H9 (cell line): ENCODE results near the gene CC2D2B. TPM values are rescaled to one million over a fixed set of nuclear protein-coding genes. Genes with fewer than 3 reads are reported as not detected.
"Not testable (repeated sequence)": the region's sequence is repeated elsewhere in the genome, so short reads cannot be mapped to it uniquely, and the experiment has no call there.

ENCODE experiments used
- DNase-seq: peaks from one replicate; pipeline ENCODE4 v3.0.0-alpha.2; 2017
- H2AFZ ChIP-seq: one replicate; pipeline ENCODE4 v1.6.1; 2013; ENCODE audit warnings: mild to moderate bottlenecking, low read length, control low read depth, moderate library complexity
- H2AK5ac ChIP-seq: 2 replicates; pipeline ENCODE4 v1.6.1; 2013; ENCODE audit warnings: low read length, control low read depth, mixed read lengths; ENCODE audit not compliant: insufficient read length
- H2BK120ac ChIP-seq: one replicate; pipeline ENCODE4 v1.6.1; 2013; ENCODE audit warnings: low read depth, mild to moderate bottlenecking, low read length, control low read depth, inconsistent platforms; ENCODE audit not compliant: poor library complexity, severe bottlenecking
- H2BK12ac ChIP-seq: 2 replicates; pipeline ENCODE4 v1.6.1; 2013; ENCODE audit warnings: low read length, control low read depth, mixed read lengths, low read depth; ENCODE audit not compliant: insufficient read length
- H2BK15ac ChIP-seq: 2 replicates; pipeline ENCODE4 v1.6.1; 2013; ENCODE audit warnings: low read depth, low read length, control low read depth
- H2BK20ac ChIP-seq: one replicate; pipeline ENCODE4 v1.6.1; 2013; ENCODE audit warnings: low read depth, mild to moderate bottlenecking, low read length, control low read depth, inconsistent platforms; ENCODE audit not compliant: poor library complexity, severe bottlenecking
- H2BK5ac ChIP-seq: 2 replicates; pipeline ENCODE4 v1.6.1; 2013; ENCODE audit warnings: low read length, control low read depth, mixed read lengths; ENCODE audit not compliant: insufficient read length
- H3K14ac ChIP-seq: 2 replicates; pipeline ENCODE4 v1.6.1; 2013; ENCODE audit warnings: low read length, control low read depth; ENCODE audit not compliant: insufficient read depth
- H3K18ac ChIP-seq: 2 replicates; pipeline ENCODE4 v1.6.1; 2013; ENCODE audit warnings: low read depth, mild to moderate bottlenecking, mixed read lengths, low read length, control low read depth; ENCODE audit not compliant: insufficient read length
- H3K23ac ChIP-seq: 2 replicates; pipeline ENCODE4 v1.6.1; 2013; ENCODE audit warnings: low read length, control low read depth, mixed read lengths, low read depth; ENCODE audit not compliant: insufficient read length
- H3K23me2 ChIP-seq: 2 replicates; pipeline ENCODE4 v1.6.1; 2013; ENCODE audit warnings: low read depth, mild to moderate bottlenecking, mixed read lengths, low read length, control low read depth; ENCODE audit not compliant: insufficient read length, poor library complexity, severe bottlenecking
- H3K27ac ChIP-seq: 2 replicates; pipeline ENCODE4 v1.5.1; 2013; ENCODE audit warnings: low read length, control low read depth, mixed read lengths, low read depth; ENCODE audit not compliant: insufficient read length
- H3K27me3 ChIP-seq: 2 replicates; pipeline ENCODE4 v1.6.1; 2013; ENCODE audit warnings: low read length, control low read depth, inconsistent platforms; ENCODE audit not compliant: insufficient read depth
- H3K4ac ChIP-seq: 2 replicates; pipeline ENCODE4 v1.6.1; 2013; ENCODE audit warnings: low read depth, mild to moderate bottlenecking, control low read depth, inconsistent platforms, low read length, moderate library complexity
- H3K4me1 ChIP-seq: 2 replicates; pipeline ENCODE4 v1.6.1; 2013; ENCODE audit warnings: low read length, control low read depth, inconsistent platforms; ENCODE audit not compliant: insufficient read depth
- H3K4me2 ChIP-seq: 2 replicates; pipeline ENCODE4 v1.6.1; 2013; ENCODE audit warnings: low read length, control low read depth, mixed read lengths; ENCODE audit not compliant: insufficient read length, insufficient read depth
- H3K56ac ChIP-seq: 2 replicates; pipeline ENCODE4 v1.6.1; 2013; ENCODE audit warnings: low read depth, mild to moderate bottlenecking, mixed read lengths, low read length, control low read depth; ENCODE audit not compliant: insufficient read length
- H3K79me1 ChIP-seq: 2 replicates; pipeline ENCODE4 v1.6.1; 2013; ENCODE audit warnings: low read depth, mild to moderate bottlenecking, moderate library complexity, low read length, control low read depth, inconsistent platforms; ENCODE audit not compliant: insufficient read depth, poor library complexity, severe bottlenecking
- H3K79me2 ChIP-seq: 2 replicates; pipeline ENCODE4 v1.6.1; 2013; ENCODE audit warnings: low read length, control low read depth, inconsistent platforms; ENCODE audit not compliant: insufficient read depth
- H3K9ac ChIP-seq: 2 replicates; pipeline ENCODE4 v1.6.1; 2013; ENCODE audit warnings: low read length, control low read depth, mixed read lengths; ENCODE audit not compliant: insufficient read length; ENCODE audit errors: extremely low read depth
- H3K9me3 ChIP-seq: one replicate; pipeline ENCODE4 v1.6.1; 2013; ENCODE audit warnings: low read depth, low read length, inconsistent platforms; ENCODE audit not compliant: control insufficient read depth
- H3T11ph ChIP-seq: one replicate; pipeline ENCODE4 v1.6.1; 2013; ENCODE audit warnings: mild to moderate bottlenecking, low read length, control low read depth, inconsistent platforms
- H4K20me1 ChIP-seq: one replicate; pipeline ENCODE4 v1.6.1; 2013; ENCODE audit not compliant: control insufficient read depth, insufficient read length, insufficient read depth
- H4K5ac ChIP-seq: 2 replicates; pipeline ENCODE4 v1.6.1; 2013; ENCODE audit warnings: low read depth, mild to moderate bottlenecking, mixed read lengths, low read length, control low read depth; ENCODE audit not compliant: insufficient read length
- H4K8ac ChIP-seq: replicated peaks from 2 replicates; pipeline ENCODE4 v1.6.1; 2013; ENCODE audit warnings: low read length, control low read depth, mixed read lengths, low read depth; ENCODE audit not compliant: insufficient read length
- H4K91ac ChIP-seq: 2 replicates; pipeline ENCODE4 v1.6.1; 2013; ENCODE audit warnings: low read depth, mild to moderate bottlenecking, moderate library complexity, mixed read lengths, low read length, control low read depth; ENCODE audit not compliant: insufficient read length
- H3K27ac Mint-ChIP-seq, 3 experiments: 2 replicates in 2 of 3; 3 replicates in 1 of 3; pipeline ENCODE4 v1.8.0; 2020 to 2021; ENCODE audit warnings: mixed read lengths in 3 of 3, mild to moderate bottlenecking in 1 of 3, moderate library complexity in 1 of 3
- H3K27me3 Mint-ChIP-seq: 2 replicates; pipeline ENCODE4 v1.8.0; 2021; ENCODE audit warnings: low read depth, mild to moderate bottlenecking, moderate library complexity, mixed read lengths
- H3K36me3 Mint-ChIP-seq, 3 experiments: 2 replicates in 2 of 3; 3 replicates in 1 of 3; pipeline ENCODE4 v1.8.0; 2020 to 2021; ENCODE audit warnings: low read depth in 3 of 3, mixed read lengths in 3 of 3; ENCODE audit not compliant: insufficient read depth in 1 of 3
- H3K4me1 Mint-ChIP-seq, 2 experiments: 2 replicates each; pipeline ENCODE4 v1.8.0; 2020; ENCODE audit warnings: mixed read lengths in 2 of 2
- H3K4me3 Mint-ChIP-seq, 2 experiments: 2 replicates in 1 of 2; 3 replicates in 1 of 2; pipeline ENCODE4 v1.8.0; 2020 to 2021; ENCODE audit warnings: mild to moderate bottlenecking in 2 of 2, mixed read lengths in 2 of 2, moderate library complexity in 1 of 2
- H3K9me3 Mint-ChIP-seq, 2 experiments: 2 replicates in 1 of 2; 3 replicates in 1 of 2; pipeline ENCODE4 v1.8.0; 2020; ENCODE audit warnings: mild to moderate bottlenecking in 2 of 2, mixed read lengths in 2 of 2, moderate library complexity in 1 of 2
- CTCF ChIP-seq: fragments of 200-600 bp; sonication (generic); conservative IDR thresholded peaks from 3 replicates; pipeline ENCODE4 v1.8.0; 2021; ENCODE audit warnings: antibody characterized with exemption, mild to moderate bottlenecking
- WGBS: extraction: QIAGEN DNeasy Blood & Tissue Kit; methylation state at CpG from one replicate; pipeline ENCODE4 v1.1.7; 2013; ENCODE audit warnings: missing lambda C conversion rate, low lambda C conversion rate, mixed read lengths; ENCODE audit not compliant: insufficient read length; ENCODE audit errors: extremely low coverage; 5-methylcytosine and 5-hydroxymethylcytosine counted together
- total RNA-seq: library from RNA; stranded (reverse); gene quantifications from 2 replicates; pipeline ENCODE4 v1.2.1, GENCODE V29; 2021

CC2D2B gene
- total RNA-seq, 1 experiment from 2014 or later = 0.72 TPM

DNA sequence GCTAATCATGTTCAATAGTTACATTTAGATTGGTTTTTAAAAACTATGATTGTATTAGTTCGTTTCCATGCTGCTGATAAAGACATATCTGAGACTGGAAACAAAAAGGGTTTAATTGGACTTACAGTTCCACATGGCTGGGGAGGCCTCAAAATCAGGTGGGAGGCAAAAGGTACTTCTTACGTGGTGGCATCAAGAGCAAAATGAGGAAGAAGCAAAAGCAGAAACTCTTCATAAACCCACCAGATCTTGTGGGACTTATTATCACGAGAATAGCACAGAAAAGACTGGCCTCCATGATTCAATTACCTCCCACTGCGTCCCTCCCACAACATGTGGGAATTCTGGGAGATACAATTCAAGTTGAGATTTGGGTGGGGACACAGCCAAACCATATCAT lies 34.1 kb upstream of the CC2D2B start:
- H3K4me1 Mint-ChIP-seq = peaks cover 11% of the 10 kb centered on the region in 2 experiments
- peaks cover 42 to 46% (median 44%) of the 10 kb centered on the region in 3 experiments for H3K36me3 Mint-ChIP-seq
- no peak overlapping the region for H3K27ac Mint-ChIP-seq
- Histone ChIP-seq H3K79me2 (no peaks in the 10 kb centered on the region), H3K9ac (no peak overlapping the region), H2BK15ac (no peak overlapping the region), H2AK5ac (no peak overlapping the region), H3K4me2 (no peak overlapping the region), H3K23me2 (no peaks in the 10 kb centered on the region), H3K27me3 (no peaks in the 10 kb centered on the region), H2BK12ac (no peak overlapping the region), H4K8ac (no peak overlapping the region), H3K79me1 (no peaks in the 10 kb centered on the region), H4K91ac (no peak overlapping the region), H3K23ac (no peak overlapping the region), H3K4me1 (no peaks in the 10 kb centered on the region), H3K18ac (no peak overlapping the region), H3K27ac (no peak overlapping the region), H3K56ac (no peak overlapping the region), H4K20me1 (no peaks in the 10 kb centered on the region), H2AFZ (no peak overlapping the region), H2BK20ac (no peak overlapping the region), H3K4ac (no peak overlapping the region), H4K5ac (no peak overlapping the region), H3K14ac (no peak overlapping the region), H2BK5ac (no peak overlapping the region), H3K9me3 (no peaks in the 10 kb centered on the region), H2BK120ac (no peak overlapping the region), H3T11ph (no peak overlapping the region)
- no CpG with 5 or more reads among the region's 4 CpGs for WGBS
- no peak overlapping the region for H3K4me3 Mint-ChIP-seq
- no peak for DNase-seq
- TF ChIP-seq CTCF = no peak
- peaks cover 22% of the 10 kb centered on the region in 2 experiments for H3K9me3 Mint-ChIP-seq
- H3K27me3 Mint-ChIP-seq = no peaks in the 10 kb centered on the region

DNA sequence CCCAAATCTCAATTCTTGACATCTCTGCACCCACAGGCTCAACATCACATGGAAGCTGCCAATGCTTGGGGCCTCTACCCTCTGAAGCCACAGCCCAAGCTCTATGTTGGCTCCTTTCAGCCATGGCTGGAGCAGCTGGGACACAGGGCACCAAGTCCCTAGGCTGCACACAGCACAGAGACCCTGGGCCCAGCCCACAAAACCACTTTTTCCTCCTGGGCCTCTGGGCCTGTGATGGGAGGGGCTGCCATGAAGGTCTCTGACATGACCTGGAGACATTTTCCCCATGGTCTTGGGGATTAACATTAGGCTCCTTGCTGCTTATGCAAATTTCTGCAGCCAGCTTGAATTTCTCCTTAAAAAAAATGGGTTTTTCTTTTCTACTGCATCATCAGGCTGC lies 33.0 kb upstream of the CC2D2B start:
- not testable (repeated sequence) for H2AFZ ChIP-seq, H4K5ac ChIP-seq, DNase-seq, H3K9ac ChIP-seq, H2BK5ac ChIP-seq, H3T11ph ChIP-seq, H2AK5ac ChIP-seq, H3K9me3 ChIP-seq, H2BK15ac ChIP-seq, H3K79me2 ChIP-seq, H3K23me2 ChIP-seq, H3K27me3 ChIP-seq, H2BK120ac ChIP-seq, H3K4me1 ChIP-seq, H4K8ac ChIP-seq, H3K56ac ChIP-seq, H3K18ac ChIP-seq, H3K14ac ChIP-seq, H4K20me1 ChIP-seq, H3K4me3 Mint-ChIP-seq, H4K91ac ChIP-seq, H3K4me2 ChIP-seq, H3K4ac ChIP-seq, H3K23ac ChIP-seq, H2BK12ac ChIP-seq, H3K27ac ChIP-seq, H2BK20ac ChIP-seq, H3K27ac Mint-ChIP-seq, H3K27me3 Mint-ChIP-seq, H3K79me1 ChIP-seq
- peaks cover 22% of the 10 kb centered on the region in 2 experiments for H3K9me3 Mint-ChIP-seq
- H3K36me3 Mint-ChIP-seq = peaks cover 45 to 47% (median 47%) of the 10 kb centered on the region in 3 experiments
- H3K4me1 Mint-ChIP-seq = peaks cover 11% of the 10 kb centered on the region in 2 experiments
